ENCODE data around the gene ANKRD55.
"Not testable (repeated sequence)": the region's sequence is repeated elsewhere in the genome, so short reads cannot be mapped to it uniquely, and the experiment has no call there.

The ANKRD55 gene

DNA sequence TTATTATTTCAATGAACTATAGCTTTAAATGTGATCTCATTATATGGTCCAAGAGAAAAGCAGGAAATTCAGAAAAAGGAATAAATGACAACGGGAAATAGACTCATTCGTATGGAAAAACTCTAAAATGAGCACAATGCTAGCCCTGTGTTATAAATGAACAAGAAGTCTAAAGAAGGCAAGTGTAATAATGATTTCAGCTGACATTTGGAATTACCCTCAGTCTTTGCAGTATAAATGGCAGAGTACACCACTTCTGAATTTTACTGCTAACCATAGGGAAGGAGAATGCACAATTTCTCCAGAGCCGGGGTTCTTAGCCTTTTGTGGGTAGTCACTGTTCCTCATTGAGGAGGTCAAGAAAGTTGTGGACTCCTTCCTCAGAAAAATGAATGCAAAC, 93.1 kb downstream of the ANKRD55 start:
- Histone ChIP-seq H3K4me1 (ENCODE audit: control insufficient read depth in 1 of 2, insufficient read depth in 2 of 2, low read length in 2 of 2) (peaks cover 0 to 3% of the 10 kb centered on the region in 2 donors), H3K9me3 (ENCODE audit: control insufficient read depth in 1 of 2, low read length in 2 of 2) (no peaks in the 10 kb centered on the region), H3K9ac (ENCODE audit: low read depth in 1 of 2, low read length in 2 of 2) (no peak overlapping the region), H3K27me3 (ENCODE audit: control insufficient read depth in 1 of 2, insufficient read depth in 2 of 2, low read length in 2 of 2) (no peaks in the 10 kb centered on the region), H3K4me3 (ENCODE audit: low read depth in 1 of 2, low read length in 2 of 2) (no peak overlapping the region), H3K27ac (ENCODE audit: low read depth, low read length) (no peak overlapping the region), H3K36me3 (ENCODE audit: control insufficient read depth in 1 of 2, insufficient read depth in 2 of 2, low read length in 2 of 2) (no peaks in the 10 kb centered on the region)

DNA sequence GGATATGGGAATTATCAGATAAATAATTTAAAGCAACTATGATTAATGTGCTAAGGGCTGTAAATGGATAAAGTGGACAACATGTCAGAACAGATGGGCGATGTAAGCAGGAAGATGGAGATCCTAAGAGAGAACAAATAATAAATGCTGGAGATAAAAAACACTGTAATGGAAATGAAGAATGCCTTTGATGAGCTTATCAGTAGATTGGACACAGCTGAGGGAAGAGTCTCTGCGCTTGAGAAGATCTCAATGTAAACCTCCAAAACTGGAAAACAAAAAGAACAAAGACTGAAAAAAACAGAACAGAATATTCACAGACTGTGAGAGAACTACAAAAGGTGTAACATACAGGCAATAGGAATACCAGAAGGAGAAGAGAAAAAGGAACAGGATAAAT, 102.5 kb downstream of the ANKRD55 start:
- Histone ChIP-seq H3K27me3 (ENCODE audit: control insufficient read depth in 1 of 2, insufficient read depth in 2 of 2, low read length in 2 of 2) (no peaks in the 10 kb centered on the region), H3K9me3 (ENCODE audit: control insufficient read depth in 1 of 2, low read length in 2 of 2) (no peaks in the 10 kb centered on the region), H3K36me3 (ENCODE audit: control insufficient read depth in 1 of 2, insufficient read depth in 2 of 2, low read length in 2 of 2) (no peaks in the 10 kb centered on the region), H3K4me3 (ENCODE audit: low read depth in 1 of 2, low read length in 2 of 2) (no peak overlapping the region), H3K9ac (ENCODE audit: low read depth in 1 of 2, low read length in 2 of 2) (no peak overlapping the region), H3K4me1 (ENCODE audit: control insufficient read depth in 1 of 2, insufficient read depth in 2 of 2, low read length in 2 of 2) (peaks cover 0 to 3% of the 10 kb centered on the region in 2 donors), H3K27ac (ENCODE audit: low read depth, low read length) (no peak overlapping the region)

- Histone ChIP-seq H3K4me3 (ENCODE audit: low read depth in 1 of 2, low read length in 2 of 2) (no peak overlapping the region), H3K4me1 (ENCODE audit: control insufficient read depth in 1 of 2, insufficient read depth in 2 of 2, low read length in 2 of 2) (peaks cover 0 to 3% of the 10 kb centered on the region in 2 donors), H3K27ac (ENCODE audit: low read depth, low read length) (no peak overlapping the region), H3K9me3 (ENCODE audit: control insufficient read depth in 1 of 2, low read length in 2 of 2) (no peaks in the 10 kb centered on the region), H3K36me3 (ENCODE audit: control insufficient read depth in 1 of 2, insufficient read depth in 2 of 2, low read length in 2 of 2) (no peaks in the 10 kb centered on the region), H3K9ac (ENCODE audit: low read depth in 1 of 2, low read length in 2 of 2) (no peak overlapping the region), H3K27me3 (ENCODE audit: control insufficient read depth in 1 of 2, insufficient read depth in 2 of 2, low read length in 2 of 2) (no peaks in the 10 kb centered on the region)
Measured at GRCh38 chr5:56129288-56129687, 103.8 kb downstream of the ANKRD55 start.

GRCh38 chr5:56128113-56128512, 105.0 kb downstream of the ANKRD55 start:
- H3K4me1 ChIP-seq (ENCODE audit: control insufficient read depth in 1 of 2, insufficient read depth in 2 of 2, low read length in 2 of 2) = peaks cover 3 to 4% of the 10 kb centered on the region in 2 donors
- no peak overlapping the region for H3K27ac ChIP-seq (ENCODE audit: low read depth, low read length)
- H3K9ac ChIP-seq (ENCODE audit: low read depth in 1 of 2, low read length in 2 of 2) = no peak overlapping the region
- H3K9me3 ChIP-seq (ENCODE audit: control insufficient read depth in 1 of 2, low read length in 2 of 2) = no peaks in the 10 kb centered on the region
- no peak overlapping the region for H3K4me3 ChIP-seq (ENCODE audit: low read depth in 1 of 2, low read length in 2 of 2)
- no peaks in the 10 kb centered on the region for H3K27me3 ChIP-seq (ENCODE audit: control insufficient read depth in 1 of 2, insufficient read depth in 2 of 2, low read length in 2 of 2)
- no peaks in the 10 kb centered on the region for H3K36me3 ChIP-seq (ENCODE audit: control insufficient read depth in 1 of 2, insufficient read depth in 2 of 2, low read length in 2 of 2)

DNA sequence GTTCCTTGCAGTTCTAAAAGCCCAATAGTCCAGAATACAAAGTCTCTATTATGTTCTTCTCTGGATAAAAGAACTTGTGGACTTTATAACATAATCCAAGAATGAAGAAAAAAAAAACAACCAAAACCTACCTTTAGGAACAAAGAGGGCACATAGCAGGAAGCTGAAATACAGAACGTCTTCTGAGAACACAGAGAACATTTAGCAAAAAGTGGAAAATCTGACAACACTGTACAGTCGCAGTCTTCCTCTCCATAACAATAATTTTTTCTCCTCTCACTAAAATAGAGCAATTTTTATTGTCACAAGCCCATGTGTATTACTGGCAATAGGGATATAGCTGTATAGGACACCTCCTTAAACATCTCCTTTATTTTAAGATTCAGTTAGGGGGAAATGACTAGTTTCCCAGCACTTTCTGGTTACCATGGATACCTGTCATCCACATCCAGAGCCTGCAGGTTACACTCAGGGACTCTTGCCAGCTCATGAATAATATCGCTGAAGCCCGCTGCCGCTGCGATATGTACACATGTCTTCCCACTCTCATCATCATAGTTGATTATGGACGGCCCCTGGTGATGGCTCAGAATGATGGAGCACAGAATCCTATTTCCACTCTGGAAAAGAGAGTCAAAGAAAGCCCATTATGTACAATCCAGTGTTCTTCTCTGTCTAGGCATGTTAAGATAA, 106.5 kb downstream of the ANKRD55 start:
- peaks cover 3 to 4% of the 10 kb centered on the region in 2 donors for H3K4me1 ChIP-seq (ENCODE audit: control insufficient read depth in 1 of 2, insufficient read depth in 2 of 2, low read length in 2 of 2)
- no peaks in the 10 kb centered on the region for H3K36me3 ChIP-seq (ENCODE audit: control insufficient read depth in 1 of 2, insufficient read depth in 2 of 2, low read length in 2 of 2)
- no peak overlapping the region for H3K9ac ChIP-seq (ENCODE audit: low read depth in 1 of 2, low read length in 2 of 2)
- no peaks in the 10 kb centered on the region for H3K27me3 ChIP-seq (ENCODE audit: control insufficient read depth in 1 of 2, insufficient read depth in 2 of 2, low read length in 2 of 2)
- H3K4me3 ChIP-seq (ENCODE audit: low read depth in 1 of 2, low read length in 2 of 2) = no peak overlapping the region
- H3K27ac ChIP-seq (ENCODE audit: low read depth, low read length) = no peak overlapping the region
- no peaks in the 10 kb centered on the region for H3K9me3 ChIP-seq (ENCODE audit: control insufficient read depth in 1 of 2, low read length in 2 of 2)

DNA sequence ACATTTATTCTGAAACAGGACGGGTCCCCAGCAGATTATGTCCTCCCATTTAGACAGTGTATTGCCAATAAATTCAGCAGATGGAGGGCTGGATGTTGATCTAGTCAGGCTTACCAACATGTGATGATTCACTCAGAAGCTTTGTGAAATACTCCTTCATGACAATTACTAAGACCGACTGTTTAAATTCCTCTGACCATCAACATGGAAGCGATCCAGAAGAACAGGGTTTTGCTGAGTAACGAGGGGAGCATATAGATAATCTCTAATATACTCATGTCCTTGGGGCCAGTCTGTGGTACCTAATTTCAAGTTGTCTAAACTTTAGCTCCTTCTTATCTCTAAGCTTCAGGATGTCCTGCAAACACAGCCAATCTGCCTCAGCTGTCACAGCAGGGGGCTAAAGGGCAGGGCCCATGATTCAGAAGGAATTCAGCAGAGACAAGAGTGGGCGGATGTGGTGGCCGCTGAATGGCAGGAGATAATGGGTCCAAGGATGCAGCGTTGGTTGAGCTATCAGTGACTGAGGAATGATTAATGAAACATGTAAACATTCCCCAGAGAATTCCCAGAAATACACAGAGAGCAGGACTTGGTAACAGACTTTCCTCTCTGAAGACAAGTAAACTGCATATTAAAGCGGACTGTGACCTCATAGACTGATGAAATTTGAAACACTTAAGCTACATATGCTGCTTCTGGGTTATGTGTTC, 109.4 kb downstream of the ANKRD55 start:
- no peak overlapping the region for H3K4me3 ChIP-seq (ENCODE audit: low read depth in 1 of 2, low read length in 2 of 2)
- no peak overlapping the region for H3K9ac ChIP-seq (ENCODE audit: low read depth in 1 of 2, low read length in 2 of 2)
- peaks cover 3 to 4% of the 10 kb centered on the region in 2 donors for H3K4me1 ChIP-seq (ENCODE audit: control insufficient read depth in 1 of 2, insufficient read depth in 2 of 2, low read length in 2 of 2)
- no peaks in the 10 kb centered on the region for H3K36me3 ChIP-seq (ENCODE audit: control insufficient read depth in 1 of 2, insufficient read depth in 2 of 2, low read length in 2 of 2)
- H3K27me3 ChIP-seq (ENCODE audit: control insufficient read depth in 1 of 2, insufficient read depth in 2 of 2, low read length in 2 of 2) = no peaks in the 10 kb centered on the region
- H3K27ac ChIP-seq (ENCODE audit: low read depth, low read length) = no peak overlapping the region
- H3K9me3 ChIP-seq (ENCODE audit: control insufficient read depth in 1 of 2, low read length in 2 of 2) = no peaks in the 10 kb centered on the region

DNA sequence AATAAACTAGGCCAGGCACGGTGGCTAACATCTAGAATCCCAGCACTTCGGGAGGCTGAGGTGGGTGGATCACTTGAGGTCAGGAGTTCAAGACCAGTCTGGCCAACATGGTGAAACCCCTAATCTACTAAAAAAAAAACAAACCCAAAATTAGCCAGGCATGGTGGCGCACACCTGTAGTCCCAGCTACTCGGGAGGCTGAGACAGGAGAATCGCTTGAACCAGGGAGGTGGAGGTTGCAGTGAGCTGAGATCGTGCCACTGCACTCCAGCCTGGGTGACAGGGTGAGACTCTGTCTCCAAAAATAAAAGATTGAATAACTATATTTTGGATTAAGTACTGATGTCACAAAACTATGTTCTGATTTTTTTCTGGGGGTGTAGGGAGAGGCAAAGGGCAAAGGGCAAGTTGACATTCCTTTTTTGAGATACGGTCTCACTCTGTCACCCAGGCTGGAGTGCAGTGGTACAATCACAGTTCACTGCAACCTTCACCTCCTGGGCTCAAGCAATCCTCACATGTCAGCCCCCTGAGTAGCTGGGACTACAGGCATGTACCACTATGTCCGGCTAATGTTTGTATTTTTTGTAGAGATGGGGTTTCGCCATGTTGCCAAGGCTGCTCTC, 110.7 kb downstream of the ANKRD55 start:
- not testable (repeated sequence) for H3K4me3 ChIP-seq (ENCODE audit: low read depth in 1 of 2, low read length in 2 of 2); H3K9me3 ChIP-seq (ENCODE audit: control insufficient read depth in 1 of 2, low read length in 2 of 2); H3K4me1 ChIP-seq (ENCODE audit: control insufficient read depth in 1 of 2, insufficient read depth in 2 of 2, low read length in 2 of 2); H3K9ac ChIP-seq (ENCODE audit: low read depth in 1 of 2, low read length in 2 of 2); H3K27ac ChIP-seq (ENCODE audit: low read depth, low read length); H3K36me3 ChIP-seq (ENCODE audit: control insufficient read depth in 1 of 2, insufficient read depth in 2 of 2, low read length in 2 of 2); H3K27me3 ChIP-seq (ENCODE audit: control insufficient read depth in 1 of 2, insufficient read depth in 2 of 2, low read length in 2 of 2)

GRCh38 chr5:56119050-56119449, 114.1 kb downstream of the ANKRD55 start:
- Histone ChIP-seq H3K27me3 (ENCODE audit: control insufficient read depth in 1 of 2, insufficient read depth in 2 of 2, low read length in 2 of 2) (no peaks in the 10 kb centered on the region), H3K4me3 (ENCODE audit: low read depth in 1 of 2, low read length in 2 of 2) (no peak overlapping the region), H3K36me3 (ENCODE audit: control insufficient read depth in 1 of 2, insufficient read depth in 2 of 2, low read length in 2 of 2) (no peaks in the 10 kb centered on the region), H3K9ac (ENCODE audit: low read depth in 1 of 2, low read length in 2 of 2) (no peak overlapping the region), H3K9me3 (ENCODE audit: control insufficient read depth in 1 of 2, low read length in 2 of 2) (no peaks in the 10 kb centered on the region), H3K27ac (ENCODE audit: low read depth, low read length) (no peak overlapping the region), H3K4me1 (ENCODE audit: control insufficient read depth in 1 of 2, insufficient read depth in 2 of 2, low read length in 2 of 2) (peaks cover 0 to 4% of the 10 kb centered on the region in 2 donors)

- no peaks in the 10 kb centered on the region for H3K4me1 ChIP-seq (ENCODE audit: control insufficient read depth in 1 of 2, insufficient read depth in 2 of 2, low read length in 2 of 2)
- H3K27me3 ChIP-seq (ENCODE audit: control insufficient read depth in 1 of 2, insufficient read depth in 2 of 2, low read length in 2 of 2) = no peaks in the 10 kb centered on the region
- no peaks in the 10 kb centered on the region for H3K9me3 ChIP-seq (ENCODE audit: control insufficient read depth in 1 of 2, low read length in 2 of 2)
- no peak overlapping the region for H3K9ac ChIP-seq (ENCODE audit: low read depth in 1 of 2, low read length in 2 of 2)
- no peak overlapping the region for H3K4me3 ChIP-seq (ENCODE audit: low read depth in 1 of 2, low read length in 2 of 2)
- no peak overlapping the region for H3K27ac ChIP-seq (ENCODE audit: low read depth, low read length)
- H3K36me3 ChIP-seq (ENCODE audit: control insufficient read depth in 1 of 2, insufficient read depth in 2 of 2, low read length in 2 of 2) = no peaks in the 10 kb centered on the region
Measured at GRCh38 chr5:56116599-56117141, 116.5 kb downstream of the ANKRD55 start.

GRCh38 chr5:56115589-56115988, 117.5 kb downstream of the ANKRD55 start:
- Histone ChIP-seq H3K9me3 (ENCODE audit: control insufficient read depth in 1 of 2, low read length in 2 of 2) (no peaks in the 10 kb centered on the region), H3K9ac (ENCODE audit: low read depth in 1 of 2, low read length in 2 of 2) (no peak overlapping the region), H3K4me1 (ENCODE audit: control insufficient read depth in 1 of 2, insufficient read depth in 2 of 2, low read length in 2 of 2) (no peaks in the 10 kb centered on the region), H3K36me3 (ENCODE audit: control insufficient read depth in 1 of 2, insufficient read depth in 2 of 2, low read length in 2 of 2) (no peaks in the 10 kb centered on the region), H3K4me3 (ENCODE audit: low read depth in 1 of 2, low read length in 2 of 2) (no peak overlapping the region), H3K27me3 (ENCODE audit: control insufficient read depth in 1 of 2, insufficient read depth in 2 of 2, low read length in 2 of 2) (no peaks in the 10 kb centered on the region), H3K27ac (ENCODE audit: low read depth, low read length) (no peak overlapping the region)
